Activated naive CD8-positive, alpha-beta T cell treated with anti-CD3 and anti-CD28 coated beads, Interleukin-2, amount 50 U/mL, for 24 hours (primary cell): ENCODE measurements around the gene ABLIM1.

Experiments
- ATAC-seq: fragments of 150-1000 bp; cut with Tn5 transposase; one replicate; pipeline ENCODE4 v1.10.0; 2021
- DNase-seq: peaks from one replicate; pipeline ENCODE4 v3.0.0; 2021
- H3K27ac Mint-ChIP-seq: one replicate; pipeline ENCODE4 v1.8.0; 2021; ENCODE audit warnings: mild to moderate bottlenecking, mixed read lengths
- H3K27me3 Mint-ChIP-seq: one replicate; pipeline ENCODE4 v1.8.0; 2021; ENCODE audit warnings: mixed read lengths
- H3K36me3 Mint-ChIP-seq: one replicate; pipeline ENCODE4 v1.8.0; 2021; ENCODE audit warnings: low read depth, mixed read lengths
- H3K4me1 Mint-ChIP-seq: one replicate; pipeline ENCODE4 v1.8.0; 2021; ENCODE audit warnings: mixed read lengths
- H3K4me3 Mint-ChIP-seq: one replicate; pipeline ENCODE4 v1.8.0; 2021; ENCODE audit warnings: mild to moderate bottlenecking, moderate library complexity, mixed read lengths
- H3K9me3 Mint-ChIP-seq: one replicate; pipeline ENCODE4 v1.8.0; 2021; ENCODE audit warnings: mixed read lengths

Gene ABLIM1

DNA sequence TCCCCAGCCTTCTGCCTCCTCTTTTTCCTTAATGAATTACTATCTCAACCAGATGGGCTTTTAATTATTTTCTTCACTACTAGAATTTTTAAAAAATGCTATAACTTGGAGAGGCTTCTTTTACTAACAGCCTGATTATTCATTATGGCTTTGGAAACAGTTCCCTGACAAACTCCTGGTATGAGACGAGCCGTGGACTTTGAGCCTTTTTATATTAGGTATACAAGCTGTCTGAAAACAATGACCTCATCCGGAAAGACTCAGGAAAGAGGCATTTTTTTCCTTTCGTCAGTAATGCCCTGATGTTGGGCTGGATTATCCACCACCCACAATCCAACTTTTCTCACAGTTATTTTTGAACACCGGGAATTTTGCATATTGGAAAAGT lies 26.7 kb upstream of the ABLIM1 start:
- ATAC-seq (no peak), DNase-seq (no peak)
- H3K4me3 Mint-ChIP-seq: no peak overlapping the region
- H3K4me1 Mint-ChIP-seq: no peaks in the 10 kb centered on the region
- H3K9me3 Mint-ChIP-seq: no peaks in the 10 kb centered on the region
- H3K36me3 Mint-ChIP-seq: no peaks in the 10 kb centered on the region
- no peaks in the 10 kb centered on the region for H3K27me3 Mint-ChIP-seq
- H3K27ac Mint-ChIP-seq: no peak overlapping the region

DNA sequence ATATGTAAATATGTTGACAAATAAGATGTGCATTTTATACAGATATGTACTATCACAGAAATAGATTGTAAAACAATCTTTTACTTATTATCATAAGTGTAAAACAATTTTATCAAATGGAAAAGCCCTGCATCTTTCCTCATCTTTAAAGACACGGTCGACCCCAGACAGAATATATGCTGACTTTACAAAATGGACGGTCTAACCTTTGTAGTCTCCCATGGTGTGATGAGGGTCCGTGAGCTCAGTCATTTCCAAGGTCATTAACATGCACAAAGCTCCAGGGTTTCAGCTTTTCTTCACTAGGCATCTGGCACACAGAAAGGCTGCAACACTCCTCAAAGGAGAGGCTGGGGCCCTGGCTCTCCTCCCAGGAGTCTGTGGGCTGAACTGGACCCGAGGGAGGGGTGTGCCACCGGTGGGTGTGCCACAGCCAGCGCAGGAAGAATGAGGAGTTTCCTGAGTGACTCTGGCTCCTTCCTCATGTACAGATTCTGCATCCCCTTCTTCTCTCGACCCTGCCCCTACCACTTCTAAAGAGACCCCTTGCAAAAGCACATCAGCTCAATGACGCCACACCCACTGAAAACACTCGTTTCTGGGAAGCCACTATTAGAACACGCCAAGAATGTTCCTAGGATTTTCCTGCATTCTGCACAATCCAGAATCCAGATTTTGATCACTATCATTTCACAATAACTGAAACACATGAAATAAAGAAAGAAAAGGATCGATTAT lies 26.2 kb upstream of the ABLIM1 start:
- ATAC-seq: no peak

DNA sequence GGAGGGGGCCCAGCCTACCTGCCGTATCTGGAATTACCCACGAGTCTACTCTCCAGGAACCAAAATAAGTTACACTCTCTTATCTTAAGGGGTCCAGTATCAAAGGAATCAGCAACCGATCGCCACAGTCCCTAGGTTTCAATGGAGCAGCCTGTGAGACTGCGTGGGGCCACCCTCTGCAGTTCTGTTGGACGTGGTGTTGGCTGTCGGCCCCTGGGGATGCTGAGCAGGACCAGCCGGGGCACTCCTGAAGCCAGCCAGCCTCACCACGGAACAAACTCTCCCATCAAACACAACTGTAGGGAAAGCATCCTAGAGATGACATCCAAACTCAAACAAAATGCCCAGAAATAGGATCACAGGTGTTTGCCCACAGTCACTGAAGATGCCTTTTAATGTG lies 25.5 kb upstream of the ABLIM1 start:
- ATAC-seq (no peak), DNase-seq (no peak)
- Mint-ChIP-seq H3K4me3 (no peak overlapping the region), H3K4me1 (no peaks in the 10 kb centered on the region), H3K27me3 (no peaks in the 10 kb centered on the region), H3K27ac (no peak overlapping the region), H3K9me3 (no peaks in the 10 kb centered on the region), H3K36me3 (no peaks in the 10 kb centered on the region)

More for the DNA sequence above, 26.2 kb upstream of the ABLIM1 start:
- Mint-ChIP-seq H3K4me3 (no peak overlapping the region), H3K9me3 (no peaks in the 10 kb centered on the region), H3K27ac (no peak overlapping the region), H3K4me1 (no peaks in the 10 kb centered on the region), H3K36me3 (no peaks in the 10 kb centered on the region), H3K27me3 (no peaks in the 10 kb centered on the region)
- no peak for DNase-seq

DNA sequence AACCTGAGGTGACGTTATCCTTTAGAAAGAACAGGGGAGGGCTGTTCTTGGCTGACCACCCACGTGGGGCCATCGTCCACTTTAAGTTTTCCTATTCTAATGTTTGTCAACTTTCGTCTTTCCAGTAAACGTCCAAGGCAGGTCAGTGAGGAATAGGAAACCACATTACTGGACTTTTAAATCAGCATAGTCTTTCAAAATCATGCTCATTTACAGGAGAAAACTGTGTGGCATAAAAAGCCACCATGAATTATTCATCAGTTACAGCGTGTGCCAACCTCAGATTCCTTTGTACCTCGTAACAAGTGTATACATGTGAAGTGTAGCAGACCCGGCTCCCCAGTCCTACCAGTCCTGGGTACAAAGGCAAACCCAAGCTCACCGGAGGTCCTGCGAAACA lies 25.1 kb upstream of the ABLIM1 start:
- Mint-ChIP-seq H3K4me3 (no peak overlapping the region), H3K36me3 (no peaks in the 10 kb centered on the region), H3K27ac (no peak overlapping the region), H3K4me1 (no peaks in the 10 kb centered on the region), H3K9me3 (no peaks in the 10 kb centered on the region), H3K27me3 (no peaks in the 10 kb centered on the region)
- no peak for DNase-seq
- no peak for ATAC-seq

DNA sequence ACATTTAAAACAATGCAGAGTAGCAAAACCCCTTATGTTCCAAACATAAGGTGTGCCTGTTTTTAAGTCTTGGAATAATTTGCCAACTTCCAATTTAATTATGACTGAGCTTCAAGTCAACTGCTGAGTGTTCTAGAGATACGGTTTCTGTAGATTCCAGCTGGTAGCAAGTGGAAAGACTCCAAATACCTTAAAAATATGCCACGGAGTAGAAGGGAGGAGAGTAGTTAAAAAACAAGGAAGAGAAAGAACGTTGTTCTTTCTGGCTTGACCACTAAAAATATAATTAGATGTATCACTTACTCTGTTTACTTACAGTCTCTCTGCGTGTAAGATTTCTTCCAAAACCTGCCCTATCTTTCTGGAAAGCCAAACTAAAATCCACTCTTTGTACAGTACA lies 24.5 kb upstream of the ABLIM1 start:
- no peak for ATAC-seq
- no peak overlapping the region for H3K4me3 Mint-ChIP-seq
- H3K27ac Mint-ChIP-seq: no peak overlapping the region
- H3K4me1 Mint-ChIP-seq: no peaks in the 10 kb centered on the region
- H3K9me3 Mint-ChIP-seq: no peaks in the 10 kb centered on the region
- no peaks in the 10 kb centered on the region for H3K36me3 Mint-ChIP-seq
- H3K27me3 Mint-ChIP-seq: no peaks in the 10 kb centered on the region
- no peak for DNase-seq

DNA sequence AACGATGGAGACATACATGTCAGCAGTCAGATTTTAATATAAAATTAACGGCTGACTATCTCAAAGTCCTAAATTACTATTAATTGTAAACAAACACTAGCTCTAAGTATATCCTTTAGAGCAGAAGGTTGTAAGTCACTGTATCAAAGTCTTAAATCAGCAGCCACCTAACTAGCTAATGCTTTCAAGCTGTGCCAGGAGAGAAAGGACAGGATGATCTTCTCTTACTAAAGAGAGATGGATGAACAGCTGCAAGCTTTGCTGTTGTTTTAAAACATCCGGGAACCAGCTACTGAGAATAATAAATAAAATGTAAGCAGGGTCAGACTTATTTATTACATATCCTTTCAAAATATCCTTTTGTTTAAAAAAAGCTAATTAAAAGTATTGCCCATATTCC lies 24.0 kb upstream of the ABLIM1 start:
- Mint-ChIP-seq H3K27me3 (no peaks in the 10 kb centered on the region), H3K27ac (no peak overlapping the region), H3K4me3 (no peak overlapping the region), H3K9me3 (no peaks in the 10 kb centered on the region), H3K4me1 (no peaks in the 10 kb centered on the region), H3K36me3 (no peaks in the 10 kb centered on the region)
- no peak for DNase-seq
- no peak for ATAC-seq

DNA sequence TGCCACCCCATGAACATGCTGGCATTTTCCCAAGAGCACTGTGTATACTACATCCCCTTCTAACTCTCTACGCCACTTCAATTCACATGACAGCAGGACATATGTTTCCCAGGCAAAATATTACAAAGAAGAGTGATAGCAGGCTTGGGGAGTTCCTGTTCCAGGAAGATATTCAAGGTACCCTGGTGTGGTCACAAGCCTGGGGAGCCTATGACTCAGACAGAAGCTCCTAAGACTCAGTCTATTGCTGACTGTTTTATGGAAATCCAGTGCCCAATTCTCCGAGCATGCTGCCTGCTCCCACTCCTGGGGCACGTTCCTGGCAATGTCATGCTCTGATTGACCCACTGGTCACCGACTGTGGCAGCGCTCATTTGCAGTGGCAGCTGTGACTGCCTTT lies 23.5 kb upstream of the ABLIM1 start:
- H3K4me3 Mint-ChIP-seq: no peak overlapping the region
- no peak for ATAC-seq
- no peak overlapping the region for H3K27ac Mint-ChIP-seq
- H3K27me3 Mint-ChIP-seq: no peaks in the 10 kb centered on the region
- H3K9me3 Mint-ChIP-seq: no peaks in the 10 kb centered on the region
- no peaks in the 10 kb centered on the region for H3K36me3 Mint-ChIP-seq
- H3K4me1 Mint-ChIP-seq: no peaks in the 10 kb centered on the region
- no peak for DNase-seq

DNA sequence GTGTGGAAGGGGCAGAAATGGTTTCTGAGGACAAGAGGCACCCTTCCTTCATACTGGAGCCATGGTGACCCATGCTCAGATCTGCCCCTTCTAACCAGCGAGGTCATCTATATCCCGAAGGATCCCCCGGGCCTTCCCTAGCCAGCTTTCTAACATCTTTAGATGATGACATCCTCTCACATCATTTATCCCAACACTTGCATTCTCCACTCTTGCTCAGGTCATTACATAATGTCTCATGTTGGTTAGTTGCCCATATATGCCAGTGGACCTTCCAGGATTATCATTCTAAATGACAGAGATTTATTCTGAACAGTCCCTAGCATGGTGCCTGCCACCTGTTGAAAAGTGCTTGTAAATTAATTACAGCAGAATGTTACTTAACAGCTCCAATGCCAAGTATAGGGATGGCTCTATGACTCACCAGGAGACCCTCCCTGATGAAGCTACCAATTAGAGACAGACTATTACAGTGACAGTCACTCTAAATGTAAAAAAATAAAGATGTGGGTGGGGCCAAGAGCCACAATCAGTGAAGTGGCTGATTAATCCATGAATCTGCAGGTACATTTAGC lies 22.6 kb upstream of the ABLIM1 start:
- no peaks in the 10 kb centered on the region for H3K4me1 Mint-ChIP-seq
- H3K9me3 Mint-ChIP-seq: no peaks in the 10 kb centered on the region
- H3K27me3 Mint-ChIP-seq: no peaks in the 10 kb centered on the region
- H3K4me3 Mint-ChIP-seq: no peak overlapping the region
- DNase-seq: no peak
- H3K36me3 Mint-ChIP-seq: no peaks in the 10 kb centered on the region
- ATAC-seq: no peak
- no peak overlapping the region for H3K27ac Mint-ChIP-seq

DNA sequence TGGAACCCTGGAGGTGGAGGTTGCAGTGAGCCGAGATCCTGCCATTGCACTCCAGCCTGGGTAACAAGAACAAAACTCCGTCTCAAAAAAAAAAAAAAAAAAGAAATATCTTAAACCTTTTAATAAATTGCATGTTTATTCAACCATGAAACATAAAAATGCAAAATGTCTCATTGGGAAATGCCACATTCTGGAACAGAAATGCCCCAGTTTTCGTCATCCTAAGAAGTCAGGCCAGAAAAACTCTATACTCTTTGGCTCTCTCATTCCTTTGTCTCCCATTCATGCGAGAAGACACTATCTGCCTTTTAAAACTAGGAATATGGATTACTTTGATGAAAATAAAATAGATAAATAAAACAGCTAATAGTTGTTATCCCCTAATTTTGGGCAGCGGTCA lies 21.5 kb upstream of the ABLIM1 start:
- no peaks in the 10 kb centered on the region for H3K36me3 Mint-ChIP-seq
- ATAC-seq (no peak), DNase-seq (no peak)
- H3K27me3 Mint-ChIP-seq: no peaks in the 10 kb centered on the region
- H3K4me3 Mint-ChIP-seq: no peak overlapping the region
- H3K4me1 Mint-ChIP-seq: no peaks in the 10 kb centered on the region
- H3K9me3 Mint-ChIP-seq: no peaks in the 10 kb centered on the region
- H3K27ac Mint-ChIP-seq: no peak overlapping the region

DNA sequence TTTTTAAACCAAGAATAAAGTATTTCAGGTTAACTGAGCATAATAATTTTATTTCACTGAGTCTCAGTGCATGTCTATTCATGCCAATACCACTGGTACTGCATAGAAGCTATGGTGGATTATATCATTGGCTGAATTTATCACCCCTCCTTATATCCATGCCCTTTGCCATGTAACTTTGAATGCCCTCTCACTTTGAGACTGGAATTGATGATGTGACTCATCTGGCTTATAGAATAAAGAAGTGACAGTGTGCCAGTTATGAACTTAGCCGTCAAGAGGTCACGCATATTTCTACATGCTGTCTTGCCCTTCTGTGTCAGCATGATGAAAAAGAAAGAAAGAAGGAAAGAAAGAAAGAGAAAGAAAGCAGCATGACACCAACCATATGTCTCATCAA lies 20.7 kb upstream of the ABLIM1 start:
- H3K4me3 Mint-ChIP-seq: no peak overlapping the region
- no peaks in the 10 kb centered on the region for H3K27me3 Mint-ChIP-seq

DNA sequence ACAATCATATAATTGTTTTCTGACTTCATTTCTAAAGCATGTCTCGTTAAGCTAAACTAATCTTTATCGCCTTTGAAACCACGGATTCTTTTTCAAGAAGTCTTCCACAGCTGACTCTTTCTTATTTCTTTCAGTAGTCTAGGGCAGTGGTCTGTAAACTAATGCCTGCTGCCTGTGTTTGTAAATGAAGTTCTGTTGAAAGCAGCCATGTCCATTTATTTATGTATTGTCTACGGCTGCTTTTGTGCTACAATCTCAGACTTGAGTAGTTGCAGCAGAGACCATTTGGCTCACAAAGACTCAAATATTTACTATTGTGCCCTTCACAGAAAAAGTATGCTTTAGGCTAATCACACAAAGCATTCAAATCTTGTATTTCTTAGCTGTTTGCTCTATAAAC lies 20.3 kb upstream of the ABLIM1 start:
- Mint-ChIP-seq H3K4me1 (no peaks in the 10 kb centered on the region), H3K4me3 (no peak overlapping the region), H3K27me3 (peaks cover 2% of the 10 kb centered on the region), H3K36me3 (no peaks in the 10 kb centered on the region), H3K27ac (no peak overlapping the region), H3K9me3 (no peaks in the 10 kb centered on the region)
- ATAC-seq (no peak), DNase-seq (no peak)

More for the DNA sequence above, 20.7 kb upstream of the ABLIM1 start:
- no peak for ATAC-seq
- Mint-ChIP-seq H3K27ac (no peak overlapping the region), H3K36me3 (no peaks in the 10 kb centered on the region), H3K4me1 (no peaks in the 10 kb centered on the region), H3K9me3 (no peaks in the 10 kb centered on the region)
- no peak for DNase-seq

DNA sequence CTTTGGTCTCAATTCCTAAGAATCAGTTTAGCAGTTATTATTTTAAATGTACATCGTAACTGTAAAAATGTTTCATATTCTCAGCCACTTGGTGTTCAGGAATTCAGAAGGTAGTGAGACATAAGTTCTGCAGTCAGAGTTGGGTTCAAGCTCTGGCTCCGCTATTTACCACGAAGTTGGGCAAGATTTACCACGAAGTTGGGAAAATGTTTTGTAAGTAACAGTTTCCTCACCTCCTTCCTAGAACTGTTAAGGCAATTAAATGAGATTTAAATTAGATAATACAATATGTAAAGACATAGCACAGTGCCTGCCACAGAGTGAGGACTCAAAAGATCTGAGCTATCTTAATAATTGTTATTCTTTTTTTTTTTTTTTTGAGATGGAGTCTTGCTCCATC lies 16.3 kb upstream of the ABLIM1 start:
- no peaks in the 10 kb centered on the region for H3K36me3 Mint-ChIP-seq
- no peak for ATAC-seq

DNA sequence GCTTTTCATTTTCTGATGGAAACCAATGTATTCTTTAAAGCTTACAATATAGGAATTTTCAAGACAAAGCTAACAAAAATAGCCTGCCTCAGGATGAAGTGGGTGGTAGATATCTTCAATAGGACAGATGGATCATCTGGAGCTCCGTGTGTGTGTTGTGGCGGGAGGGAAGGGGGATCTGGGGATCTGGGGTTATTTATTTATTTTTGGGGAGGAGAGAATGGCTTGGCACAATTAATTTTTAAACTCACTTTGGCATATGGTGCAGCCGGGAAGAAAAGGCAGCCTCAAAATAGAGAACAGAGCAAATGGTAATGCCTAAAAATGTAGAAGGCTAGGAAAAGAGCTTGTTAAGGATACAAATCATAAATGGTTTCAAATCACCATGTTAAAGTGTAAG lies 11.6 kb upstream of the ABLIM1 start:
- no peak for ATAC-seq
- H3K27ac Mint-ChIP-seq: no peak overlapping the region
- no peaks in the 10 kb centered on the region for H3K36me3 Mint-ChIP-seq

More for the DNA sequence above, 16.3 kb upstream of the ABLIM1 start:
- Mint-ChIP-seq H3K4me1 (no peaks in the 10 kb centered on the region), H3K27me3 (peaks cover 2% of the 10 kb centered on the region), H3K27ac (no peak overlapping the region), H3K9me3 (no peaks in the 10 kb centered on the region), H3K4me3 (no peak overlapping the region)
- DNase-seq: no peak

DNA sequence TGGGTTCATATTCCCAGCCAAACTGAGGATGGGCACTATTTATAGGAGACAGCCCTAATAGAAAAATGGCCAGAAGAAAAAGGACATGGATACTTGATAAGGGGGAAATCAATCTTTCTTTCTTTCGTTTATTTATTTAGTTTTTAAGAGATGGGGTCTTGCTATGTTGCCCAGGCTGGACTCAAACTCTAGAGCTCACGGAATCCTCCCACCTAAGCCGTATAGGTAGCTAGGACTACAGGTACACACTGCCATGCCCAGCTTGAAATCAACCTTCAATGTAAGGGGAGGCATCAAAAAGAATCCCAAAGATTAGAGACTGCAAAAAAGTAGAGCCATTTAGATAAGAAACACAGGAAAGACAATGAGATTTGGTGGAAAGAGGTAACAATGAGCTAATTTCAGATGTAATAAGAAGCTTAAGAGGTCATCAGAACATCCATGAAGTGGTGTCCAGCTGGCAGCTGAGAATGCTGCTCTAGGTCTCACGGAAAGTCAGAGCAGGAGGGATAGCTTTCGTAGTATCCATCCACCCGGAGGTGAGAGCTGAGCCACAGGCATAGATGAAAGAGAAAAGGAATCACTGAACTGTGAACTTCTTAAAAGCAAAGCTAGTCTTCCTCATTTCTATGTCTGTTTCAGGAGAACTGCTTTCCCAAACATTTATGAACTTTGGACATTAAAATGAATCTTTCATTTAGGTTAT lies 10.5 kb upstream of the ABLIM1 start:
- H3K4me1 Mint-ChIP-seq: no peaks in the 10 kb centered on the region
- ATAC-seq (no peak), DNase-seq (no peak)
- no peak overlapping the region for H3K27ac Mint-ChIP-seq
- H3K36me3 Mint-ChIP-seq: no peaks in the 10 kb centered on the region
- no peak overlapping the region for H3K4me3 Mint-ChIP-seq
- H3K27me3 Mint-ChIP-seq: no peaks in the 10 kb centered on the region
- no peaks in the 10 kb centered on the region for H3K9me3 Mint-ChIP-seq

More for the DNA sequence above, 11.6 kb upstream of the ABLIM1 start:
- no peaks in the 10 kb centered on the region for H3K4me1 Mint-ChIP-seq
- peaks cover 2% of the 10 kb centered on the region for H3K27me3 Mint-ChIP-seq
- H3K9me3 Mint-ChIP-seq: no peaks in the 10 kb centered on the region
- no peak overlapping the region for H3K4me3 Mint-ChIP-seq
- DNase-seq: no peak

DNA sequence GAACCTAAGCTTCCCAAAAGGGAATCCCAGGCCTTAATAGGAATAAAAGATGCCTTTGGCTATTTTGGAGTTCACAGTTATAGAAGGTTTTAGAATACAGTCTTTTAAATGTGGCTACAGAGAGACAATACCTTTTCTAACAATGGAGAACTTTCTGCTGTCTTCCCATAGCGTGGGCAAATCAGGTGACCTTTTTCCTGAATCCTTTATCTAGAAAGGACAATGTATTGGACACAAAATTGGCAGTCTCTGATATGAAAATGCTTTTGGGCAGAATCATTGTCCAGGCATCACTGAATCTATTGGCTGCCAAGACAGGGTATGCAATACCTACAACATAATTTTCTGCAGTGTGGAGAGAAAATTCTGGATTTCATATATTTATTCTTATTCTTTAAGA lies 7.8 kb upstream of the ABLIM1 start:
- no peaks in the 10 kb centered on the region for H3K9me3 Mint-ChIP-seq
- H3K36me3 Mint-ChIP-seq: no peaks in the 10 kb centered on the region
- no peaks in the 10 kb centered on the region for H3K4me1 Mint-ChIP-seq
- DNase-seq (no peak), ATAC-seq (no peak)
- no peak overlapping the region for H3K27ac Mint-ChIP-seq
- H3K4me3 Mint-ChIP-seq: no peak overlapping the region
- no peaks in the 10 kb centered on the region for H3K27me3 Mint-ChIP-seq
